HG03175 (cell line): ENCODE measurements around the gene MIAT.
"Not testable (repeated sequence)": the region's sequence is repeated elsewhere in the genome, so short reads cannot be mapped to it uniquely, and the experiment has no call there.

Experiments
- ATAC-seq: cut with Tn5 transposase; IDR thresholded peaks from one replicate; pipeline ENCODE4 v1.9.1; 2021; ENCODE audit warnings: mild to moderate bottlenecking, moderate library complexity; ENCODE audit not compliant: unreplicated experiment

Gene MIAT

GRCh38 chr22:26656891-26657851 lies at the start of gene MIAT:
MIAT (plus strand) TSS chr22:26657588.
- ATAC-seq, result no peak

- no peak for ATAC-seq
Observed at GRCh38 chr22:26608129-26608528, 49.3 kb upstream of the MIAT start.

GRCh38 chr22:26609287-26609686 lies 48.1 kb upstream of the MIAT start:
- ATAC-seq, result no peak

GRCh38 chr22:26610072-26610958 lies 47.1 kb upstream of the MIAT start:
- peak; percentile 74 for ATAC-seq

- ATAC-seq, result no peak
Observed at GRCh38 chr22:26610996-26611395, 46.4 kb upstream of the MIAT start.

- ATAC-seq, result no peak
Observed at GRCh38 chr22:26612652-26613051, 44.7 kb upstream of the MIAT start.

- ATAC-seq, result not testable (repeated sequence)
Observed at GRCh38 chr22:26613753-26614152, 43.6 kb upstream of the MIAT start.

- ATAC-seq, result no peak
Observed at GRCh38 chr22:26614322-26614721, 43.1 kb upstream of the MIAT start.

- peak; percentile 53 for ATAC-seq
Observed at GRCh38 chr22:26615149-26615548, 42.2 kb upstream of the MIAT start.

- no peak for ATAC-seq
Observed at GRCh38 chr22:26615830-26616435, 41.5 kb upstream of the MIAT start.

- no peak for ATAC-seq
Observed at GRCh38 chr22:26616650-26617049, 40.7 kb upstream of the MIAT start.

GRCh38 chr22:26617271-26618199 lies 39.9 kb upstream of the MIAT start, which contains the start of gene CRYBB1:
CRYBB1 (minus strand) TSS chr22:26618027; CDS start chr22:26616319, 1,708 bp downstream.
- ATAC-seq, result no peak

- ATAC-seq, result no peak
Observed at GRCh38 chr22:26618455-26618854, 38.9 kb upstream of the MIAT start.

- no peak for ATAC-seq
Observed at GRCh38 chr22:26619510-26619909, 37.9 kb upstream of the MIAT start.

- ATAC-seq, result no peak
Observed at GRCh38 chr22:26620197-26620596, 37.2 kb upstream of the MIAT start.

GRCh38 chr22:26621663-26622062 lies 35.7 kb upstream of the MIAT start, which contains the start of gene CRYBA4:
CRYBA4 (plus strand) TSS chr22:26621963; CDS start chr22:26622597, 634 bp downstream.
- ATAC-seq, result no peak

- no peak for ATAC-seq
Observed at GRCh38 chr22:26623984-26624383, 33.4 kb upstream of the MIAT start.

- ATAC-seq, result no peak
Observed at GRCh38 chr22:26624803-26625202, 32.6 kb upstream of the MIAT start.

- no peak for ATAC-seq
Observed at GRCh38 chr22:26629988-26630761, 27.2 kb upstream of the MIAT start.
